HG02840 (cell line): ENCODE measurements around the gene PPM1H.

Experiments
- ATAC-seq: cut with Tn5 transposase; IDR thresholded peaks from one replicate; pipeline ENCODE4 v1.9.1; 2021; ENCODE audit warnings: mild to moderate bottlenecking, moderate library complexity, moderate number of reproducible peaks; ENCODE audit not compliant: unreplicated experiment, low FRiP score

Gene PPM1H

GRCh38 chr12:62878211-62878610 is 56.7 kb downstream of the PPM1H start:
- ATAC-seq = no peak

- no peak for ATAC-seq
Measured at GRCh38 chr12:62876938-62877548, 57.9 kb downstream of the PPM1H start.

GRCh38 chr12:62873826-62874448 is 61.0 kb downstream of the PPM1H start:
- no peak for ATAC-seq

DNA sequence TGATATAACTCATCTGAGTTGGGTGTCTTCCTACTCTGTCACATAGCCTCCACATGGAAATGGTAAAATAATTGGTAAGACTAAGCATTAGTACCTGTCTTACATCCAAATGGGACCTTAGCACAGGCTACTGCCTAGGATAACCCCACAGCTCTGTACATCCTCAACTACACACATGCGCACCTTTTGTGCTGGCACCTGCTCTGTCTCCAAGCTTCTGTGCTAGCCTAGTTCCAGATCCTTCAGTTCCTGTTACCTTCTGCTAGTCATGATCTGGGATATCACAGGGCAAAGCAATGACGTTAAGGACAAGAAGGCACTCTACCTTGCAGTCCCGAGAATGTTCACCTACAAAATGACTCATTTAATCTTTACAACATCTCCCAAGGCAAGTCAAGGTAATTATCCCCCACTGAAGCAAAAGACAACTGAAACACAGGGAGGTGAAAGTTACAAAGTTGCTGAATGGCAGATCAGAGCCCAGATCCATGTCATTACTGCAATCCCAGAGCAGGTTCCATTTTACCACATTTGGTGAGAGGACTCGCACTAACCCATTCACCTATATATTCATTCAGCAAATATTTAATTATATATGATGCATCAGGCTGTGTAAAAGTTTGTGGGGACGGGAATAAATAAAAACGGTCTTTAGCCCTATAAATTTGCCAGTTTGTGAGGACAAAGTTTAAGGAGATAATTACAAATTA is 61.7 kb downstream of the PPM1H start:
- ATAC-seq = no peak

GRCh38 chr12:62868820-62869219 is 66.1 kb downstream of the PPM1H start:
- no peak for ATAC-seq

- ATAC-seq = no peak
Measured at GRCh38 chr12:62866451-62867082, 68.4 kb downstream of the PPM1H start.

DNA sequence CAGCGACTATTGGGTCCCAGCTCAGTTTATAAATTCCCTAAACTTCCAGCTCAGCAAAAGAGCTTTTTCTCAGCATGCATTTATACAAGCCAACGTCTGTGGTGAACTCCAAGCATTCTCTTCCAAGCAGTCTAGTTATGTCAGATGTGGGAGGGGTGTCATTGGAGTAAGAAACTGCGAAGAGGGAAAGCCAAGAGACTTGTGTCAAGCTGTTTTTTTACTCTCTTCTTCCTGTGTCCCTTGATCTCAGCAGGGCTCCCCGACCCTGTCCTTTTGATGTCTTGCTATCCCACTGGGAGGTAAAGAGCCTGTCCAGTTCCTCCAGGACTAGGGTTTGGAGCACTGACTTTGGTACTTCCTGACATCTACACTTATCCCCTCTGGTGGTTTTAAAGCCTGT is 69.0 kb downstream of the PPM1H start:
- ATAC-seq = no peak

GRCh38 chr12:62865065-62865464 is 69.9 kb downstream of the PPM1H start:
- no peak for ATAC-seq

DNA sequence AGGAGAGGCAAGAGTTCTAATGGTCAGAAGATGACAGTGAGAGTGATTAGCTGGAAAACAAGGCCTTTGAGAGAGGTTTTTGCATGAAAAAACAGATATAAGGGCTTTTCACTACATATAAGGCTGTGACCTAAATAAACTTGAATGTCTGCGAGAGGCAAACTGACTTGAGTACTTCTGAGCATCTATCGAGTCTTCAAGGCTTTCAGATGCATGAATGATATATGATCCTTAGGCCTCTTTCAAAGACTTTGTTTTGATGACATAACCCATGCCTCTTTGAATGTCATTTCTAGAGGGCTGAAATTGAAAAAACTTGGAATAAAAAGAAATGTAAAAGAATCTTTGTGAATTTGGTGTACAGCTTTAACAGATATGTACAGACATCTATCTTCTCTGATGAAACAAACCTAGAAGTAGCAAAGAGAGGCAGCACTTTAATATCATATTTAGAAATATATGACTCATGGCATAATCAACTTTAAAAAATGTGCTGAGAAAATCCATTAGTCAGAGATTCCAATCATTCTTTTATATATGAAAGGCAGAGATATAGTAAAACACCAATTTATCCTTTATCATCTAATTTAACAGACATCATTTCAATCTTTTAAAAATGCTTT is 72.6 kb downstream of the PPM1H start:
- no peak for ATAC-seq

- ATAC-seq = no peak
Measured at GRCh38 chr12:62861586-62861985, 73.4 kb downstream of the PPM1H start.

DNA sequence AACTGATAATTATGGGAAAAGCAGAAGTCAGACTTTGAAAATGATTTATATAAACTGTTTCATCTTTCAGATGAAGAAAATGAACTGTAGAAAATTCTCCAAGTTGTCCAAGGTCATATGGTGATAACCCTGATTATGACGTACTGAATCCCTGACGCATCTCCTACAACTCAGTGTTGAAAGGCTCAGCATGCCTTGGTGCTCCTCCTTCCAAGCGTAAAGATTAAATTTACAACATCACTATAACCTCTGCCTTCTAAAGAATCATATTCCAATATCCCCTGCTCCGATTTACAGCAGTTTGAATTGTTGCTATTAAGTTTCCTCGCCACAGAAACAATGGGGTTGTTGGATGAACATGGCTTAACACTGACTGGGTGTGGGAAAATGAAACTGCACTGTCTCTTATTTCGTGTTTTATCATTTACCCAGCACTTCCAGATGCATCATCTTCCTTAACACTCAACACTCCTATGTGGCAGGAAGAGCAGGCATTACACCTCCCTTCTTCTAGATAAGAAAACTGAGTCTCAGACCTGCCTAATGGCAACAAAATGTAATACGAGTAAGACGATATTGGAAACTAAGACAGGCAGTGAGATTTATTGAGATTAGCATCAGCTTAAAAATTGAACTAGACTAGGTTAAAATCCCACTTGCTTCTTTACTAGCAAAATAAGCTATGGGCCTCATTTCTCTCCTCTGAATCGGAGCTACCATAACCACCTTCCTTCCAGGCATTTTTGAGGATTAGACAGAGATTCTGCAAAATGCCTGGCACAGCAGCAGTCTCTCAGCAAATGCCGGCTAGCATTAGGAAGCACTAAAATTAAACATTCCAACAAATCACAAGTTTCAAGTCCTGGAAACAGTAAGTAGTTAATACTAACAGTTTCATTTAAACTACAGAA is 74.2 kb downstream of the PPM1H start:
- no peak for ATAC-seq

DNA sequence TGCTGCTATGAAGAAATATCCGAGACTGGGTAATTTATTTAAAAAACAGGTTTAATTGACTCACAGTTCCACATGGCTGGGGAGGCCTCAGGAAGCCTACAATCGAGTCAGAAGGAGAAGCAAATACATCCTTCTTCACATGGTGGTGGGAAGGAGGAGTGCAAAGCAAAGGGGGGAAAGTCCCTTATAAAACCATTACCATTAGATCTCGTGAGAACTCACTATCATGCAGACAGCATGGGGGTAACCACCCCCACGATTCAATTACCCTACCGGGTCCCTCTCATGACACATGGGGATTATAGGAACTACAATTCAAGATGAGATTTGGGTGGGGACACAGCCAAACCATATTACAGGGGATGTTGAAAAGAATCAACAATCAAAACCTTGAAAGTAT is 74.9 kb downstream of the PPM1H start:
- ATAC-seq = no peak

DNA sequence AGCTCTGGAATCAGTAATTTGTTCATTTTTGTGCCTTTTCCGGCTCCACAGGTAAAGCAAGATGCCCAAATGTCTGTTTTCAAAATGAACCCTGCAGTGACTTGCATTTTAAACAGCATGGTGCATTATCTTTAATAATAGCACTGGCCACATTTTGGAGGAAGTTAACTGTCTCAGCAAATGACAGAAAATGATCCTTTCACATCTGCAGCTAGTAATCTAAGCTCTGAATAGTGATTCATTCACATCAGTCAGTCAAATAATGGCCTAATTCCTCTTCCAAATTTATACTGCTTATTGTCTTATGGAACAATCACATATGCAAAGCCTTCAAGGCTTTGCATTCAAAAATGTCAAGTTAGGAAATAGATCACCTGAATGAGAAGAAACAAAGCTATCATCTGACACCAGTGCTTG is 75.6 kb downstream of the PPM1H start:
- ATAC-seq = no peak

DNA sequence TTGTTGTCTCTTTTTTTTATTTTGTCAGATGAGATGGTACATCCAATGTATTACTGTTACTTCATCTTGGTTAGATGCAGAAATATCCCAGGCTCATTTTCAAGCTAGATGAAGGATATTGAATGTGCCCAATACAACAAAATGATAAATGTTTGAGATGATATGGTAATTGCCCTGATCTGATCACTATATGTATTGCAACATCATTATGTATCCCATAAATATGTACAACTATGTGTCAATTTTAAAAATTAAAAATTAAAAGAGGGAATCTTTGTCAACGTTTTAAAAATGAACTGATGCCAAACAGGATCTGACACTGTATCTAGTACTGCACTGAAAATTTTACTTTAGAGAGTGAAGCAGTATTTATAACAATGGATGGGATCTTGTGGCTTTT is 78.5 kb downstream of the PPM1H start:
- no peak for ATAC-seq

GRCh38 chr12:62854024-62854423 is 80.9 kb downstream of the PPM1H start:
- no peak for ATAC-seq

GRCh38 chr12:62849398-62849797 is 85.6 kb downstream of the PPM1H start:
- ATAC-seq = no peak

DNA sequence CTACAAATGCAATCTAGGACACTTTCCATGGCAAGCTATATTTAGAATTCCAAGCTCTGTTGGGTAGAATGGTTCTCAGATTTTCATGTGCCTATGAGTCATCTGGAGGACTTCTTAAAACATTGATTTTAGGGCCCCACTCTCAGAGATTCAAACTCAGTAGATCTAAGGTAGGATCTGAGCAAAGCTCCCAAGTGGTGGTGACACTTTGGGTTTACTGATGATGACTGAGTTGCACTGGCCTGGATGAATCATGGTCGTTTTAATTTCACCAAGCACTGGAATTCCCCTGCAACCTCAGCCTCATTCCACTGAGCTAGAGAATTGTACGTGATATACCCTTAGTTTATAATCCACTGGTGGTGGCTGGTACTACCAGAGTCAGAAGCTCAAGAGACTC is 86.5 kb downstream of the PPM1H start:
- no peak for ATAC-seq

GRCh38 chr12:62847709-62848108 is 87.2 kb downstream of the PPM1H start:
- no peak for ATAC-seq

GRCh38 chr12:62846491-62846890 is 88.5 kb downstream of the PPM1H start:
- no peak for ATAC-seq

DNA sequence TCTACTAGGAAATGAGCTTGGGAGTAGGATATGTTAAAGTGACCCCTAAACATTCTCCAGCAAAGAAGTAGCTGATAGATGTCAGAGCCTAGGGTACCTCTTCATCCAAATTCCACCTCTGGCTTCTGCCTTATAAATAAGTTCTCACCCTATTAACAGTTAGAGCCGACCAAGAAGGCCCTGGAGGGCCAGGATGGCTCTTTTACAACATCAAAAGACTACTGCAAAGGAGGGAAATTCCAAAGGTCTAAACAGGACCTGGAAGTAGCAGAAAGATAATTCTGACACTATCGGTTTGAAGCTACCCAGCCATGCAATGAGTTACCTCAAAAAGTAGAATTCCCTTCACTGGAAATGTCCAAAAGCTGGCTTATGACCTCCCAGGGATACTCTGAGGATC is 90.0 kb downstream of the PPM1H start:
- ATAC-seq = no peak
